Keratinocyte (primary cell): ENCODE data around the gene DIRAS3. TPM values are rescaled to one million over a fixed set of nuclear protein-coding genes. Genes with fewer than 3 reads are reported as not detected.

ENCODE experiments used
- DNase-seq: peaks from one replicate; pipeline ENCODE4 v3.0.0-alpha.2; 2011; ENCODE audit warnings: low read depth, missing footprints, low spot score
- FAIRE-seq: peaks from 2 replicates; lab custom pipeline; 2011; peaks lifted over from hg19 to GRCh38; lab: Jason Lieb, UNC
- H2AFZ ChIP-seq: 2 replicates; pipeline ENCODE4 v1.6.0; 2012; ENCODE audit warnings: low read length, control low read depth, inconsistent platforms; ENCODE audit not compliant: control insufficient read depth
- H3K27ac ChIP-seq: 2 replicates; pipeline ENCODE4 v1.5.1; 2011; ENCODE audit warnings: low read length; ENCODE audit not compliant: control insufficient read depth, insufficient read depth
- H3K27me3 ChIP-seq: 3 replicates; pipeline ENCODE4 v1.6.0; 2011; ENCODE audit warnings: low read length; ENCODE audit not compliant: control insufficient read depth, insufficient read depth; ENCODE audit errors: extremely low read depth
- H3K36me3 ChIP-seq, 2 experiments: 2 replicates in 1 of 2; 3 replicates in 1 of 2; pipeline ENCODE4 v1.5.1; 2011; ENCODE audit warnings: low read length in 2 of 2, mild to moderate bottlenecking in 1 of 2; ENCODE audit not compliant: control insufficient read depth in 2 of 2, insufficient read depth in 2 of 2; ENCODE audit errors: extremely low read depth in 1 of 2
- H3K4me1 ChIP-seq: 3 replicates; pipeline ENCODE4 v1.5.1; 2011; ENCODE audit warnings: low read length; ENCODE audit not compliant: control insufficient read depth, insufficient read depth; ENCODE audit errors: extremely low read depth
- H3K4me2 ChIP-seq: 3 replicates; pipeline ENCODE4 v1.6.0; 2011; ENCODE audit warnings: low read depth, low read length; ENCODE audit not compliant: control insufficient read depth, insufficient read depth; ENCODE audit errors: extremely low read depth
- H3K4me3 ChIP-seq, 3 experiments: fragments of 200-600 bp in 1 of 3; sonication (generic) in 1 of 3; 2 replicates in 2 of 3; 3 replicates in 1 of 3; pipeline ENCODE4 v1.5.1; 2011 to 2016; ENCODE audit warnings: low read length in 3 of 3, mild to moderate bottlenecking in 3 of 3, control low read depth in 2 of 3, inconsistent platforms in 1 of 3, low read depth in 1 of 3, mixed read lengths in 1 of 3, mixed run types in 1 of 3, moderate library complexity in 1 of 3; ENCODE audit not compliant: control insufficient read depth in 2 of 3, insufficient read depth in 2 of 3; ENCODE audit errors: extremely low read depth in 1 of 3
- H3K79me2 ChIP-seq: 2 replicates; pipeline ENCODE4 v1.6.0; 2012; ENCODE audit warnings: low read length; ENCODE audit not compliant: control insufficient read depth, insufficient read depth
- H3K9ac ChIP-seq: 3 replicates; pipeline ENCODE4 v1.6.0; 2011; ENCODE audit warnings: low read length; ENCODE audit not compliant: control insufficient read depth, insufficient read depth; ENCODE audit errors: extremely low read depth
- H3K9me1 ChIP-seq: 3 replicates; pipeline ENCODE4 v1.6.0; 2011; ENCODE audit warnings: low read length; ENCODE audit not compliant: control insufficient read depth, insufficient read depth; ENCODE audit errors: extremely low read depth
- H3K9me3 ChIP-seq: 2 replicates; pipeline ENCODE4 v1.5.1; 2012; ENCODE audit warnings: low read depth, low read length; ENCODE audit not compliant: control insufficient read depth
- H4K20me1 ChIP-seq: 3 replicates; pipeline ENCODE4 v1.6.0; 2011; ENCODE audit warnings: low read length; ENCODE audit not compliant: control insufficient read depth, insufficient read depth; ENCODE audit errors: extremely low read depth
- CTCF ChIP-seq, 3 experiments: IDR thresholded peaks in 1 of 3; conservative IDR thresholded peaks in 1 of 3; optimal IDR thresholded peaks in 1 of 3; 2 replicates in 2 of 3; 3 replicates in 1 of 3; pipeline versions ENCODE3 to v1.5.1; 2011; ENCODE audit warnings: low read length in 3 of 3, mild to moderate bottlenecking in 3 of 3, moderate library complexity in 2 of 3, control low read depth in 1 of 3, inconsistent platforms in 1 of 3; ENCODE audit not compliant: insufficient read depth in 2 of 3; ENCODE audit errors: extremely low read depth in 1 of 3
- EZH2 ChIP-seq: IDR thresholded peaks from one replicate; pipeline ENCODE4 v1.6.1; 2012; ENCODE audit warnings: inconsistent platforms, mild to moderate bottlenecking, low read length, moderate library complexity
- dilution Hi-C: fragments of 300-500 bp; cut with MboI; formaldehyde crosslinking; loops from one replicate; pipeline ENCODE4 v1.7.0; 2020; ENCODE audit warnings: low sequenced_read_pairs; ENCODE audit not compliant: extremely low pct_ligation_motif_present
- polyA plus RNA-seq, 5 experiments: library from polyadenylated mRNA; depleted of rRNA in 3 of 5; stranded (reverse) in 3 of 5; stranded (forward) in 1 of 5; unstranded in 1 of 5; fragments of >200 nt; gene quantifications; 1 replicate in 1 of 5; 2 replicates in 3 of 5; 3 replicates in 1 of 5; pipeline versions ENCODE4 v1.2.1 to v1.2.3, GENCODE V29; 2011 to 2012; ENCODE audit warnings: missing spikeins in 2 of 5, low read depth in 1 of 5, low replicate concordance in 1 of 5

DIRAS3 gene
- polyA plus RNA-seq, 1 donor (not counting 4 experiments of a cell fraction or from before 2014, with no cell fraction given) = 0.20 TPM

DNA sequence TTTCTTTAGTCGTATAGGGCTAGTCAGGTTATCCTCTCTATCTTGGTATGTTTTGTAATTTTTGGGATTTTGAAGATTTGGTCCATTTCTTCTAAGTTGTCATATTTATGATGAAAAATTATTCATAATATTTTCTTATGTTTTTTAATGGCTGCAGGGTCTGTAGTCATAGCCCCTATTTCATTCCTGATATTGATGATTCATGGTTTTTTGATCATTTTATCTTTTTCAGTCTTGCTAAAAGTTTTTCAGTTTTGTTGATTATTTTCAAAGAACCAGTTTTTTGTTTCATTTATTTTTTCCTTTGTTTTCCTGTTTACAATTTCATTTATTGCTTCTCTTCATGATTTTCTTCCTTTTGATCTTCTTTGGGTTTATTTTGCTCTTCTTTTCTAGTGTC lies 50.2 kb downstream of the DIRAS3 start:
- Histone ChIP-seq H4K20me1 (no peaks in the 10 kb centered on the region), H2AFZ (no peak overlapping the region), H3K36me3 (no peaks in the 10 kb centered on the region), H3K9ac (no peak overlapping the region), H3K4me1 (no peaks in the 10 kb centered on the region), H3K79me2 (no peaks in the 10 kb centered on the region), H3K4me3 (no peak overlapping the region), H3K27ac (no peak overlapping the region), H3K9me3 (no peaks in the 10 kb centered on the region), H3K4me2 (no peak overlapping the region), H3K9me1 (no peaks in the 10 kb centered on the region), H3K27me3 (no peaks in the 10 kb centered on the region)
- dilution Hi-C loops = no loop called here
- FAIRE-seq (no peak), DNase-seq (no peak)
- TF ChIP-seq EZH2 (no peak), CTCF (optimal IDR thresholded peaks at IDR 0.05 in 1 of 3, IDR thresholded peaks at IDR 0.05 in 1 of 3, conservative IDR thresholded peaks at IDR 0.05 in 1 of 3; ENCODE audit: extremely low read depth in 1 of 3, insufficient read depth in 2 of 3, low read length in 3 of 3) (no peak)

GRCh38 chr1:67997746-67998145 lies 52.7 kb downstream of the DIRAS3 start:
- no peak overlapping the region for H3K4me3 ChIP-seq
- H3K9ac ChIP-seq = no peak overlapping the region
- no peaks in the 10 kb centered on the region for H3K36me3 ChIP-seq
- no peak for TF ChIP-seq EZH2
- no peak for TF ChIP-seq CTCF (optimal IDR thresholded peaks at IDR 0.05 in 1 of 3, IDR thresholded peaks at IDR 0.05 in 1 of 3, conservative IDR thresholded peaks at IDR 0.05 in 1 of 3; ENCODE audit: extremely low read depth in 1 of 3, insufficient read depth in 2 of 3, low read length in 3 of 3)
- H4K20me1 ChIP-seq = no peaks in the 10 kb centered on the region
- H3K27ac ChIP-seq = no peak overlapping the region
- FAIRE-seq (no peak), DNase-seq (no peak)
- no peaks in the 10 kb centered on the region for H3K79me2 ChIP-seq
- no peak overlapping the region for H2AFZ ChIP-seq
- no peaks in the 10 kb centered on the region for H3K4me1 ChIP-seq
- no peaks in the 10 kb centered on the region for H3K9me3 ChIP-seq
- dilution Hi-C loops = no loop called here
- no peak overlapping the region for H3K4me2 ChIP-seq
- no peaks in the 10 kb centered on the region for H3K27me3 ChIP-seq
- H3K9me1 ChIP-seq = no peaks in the 10 kb centered on the region

Other genes with a start within 250 kb of the DIRAS3 start
- 147 to 208 TPM (median 148 TPM) in 3 replicates for gene GNG12, start 217.2 kb downstream of the DIRAS3 start, polyA plus RNA-seq
- 59.5 to 92.4 TPM (median 73.7 TPM) in 3 replicates for gene WLS, start 181.9 kb upstream of the DIRAS3 start, polyA plus RNA-seq